HG02852 (cell line): ENCODE results near the gene BAHCC1.

ENCODE experiments used
- ATAC-seq: cut with Tn5 transposase; IDR thresholded peaks from one replicate; pipeline ENCODE4 v1.9.1; 2021; ENCODE audit warnings: mild to moderate bottlenecking, moderate library complexity; ENCODE audit not compliant: unreplicated experiment

BAHCC1 gene

GRCh38 chr17:81396722-81397313 lies 1.6 kb downstream of the BAHCC1 start:
- ATAC-seq: no peak

- ATAC-seq: no peak
Observed at GRCh38 chr17:81397314-81398175, 2.3 kb downstream of the BAHCC1 start.

- ATAC-seq: no peak
Observed at GRCh38 chr17:81398176-81398831, 3.0 kb downstream of the BAHCC1 start.

GRCh38 chr17:81398832-81399411 lies 3.7 kb downstream of the BAHCC1 start:
- ATAC-seq: no peak

- ATAC-seq: no peak
Observed at GRCh38 chr17:81399481-81400153, 4.4 kb downstream of the BAHCC1 start.

GRCh38 chr17:81400154-81400977 lies 5.1 kb downstream of the BAHCC1 start:
- no peak for ATAC-seq

GRCh38 chr17:81400996-81401722 lies 5.9 kb downstream of the BAHCC1 start:
- ATAC-seq: no peak

GRCh38 chr17:81401723-81402529 lies 6.7 kb downstream of the BAHCC1 start:
- no peak for ATAC-seq

- ATAC-seq: no peak
Observed at GRCh38 chr17:81402530-81402941, 7.3 kb downstream of the BAHCC1 start.

- ATAC-seq: no peak
Observed at GRCh38 chr17:81402981-81403467, 7.8 kb downstream of the BAHCC1 start.

- ATAC-seq: no peak
Observed at GRCh38 chr17:81403671-81404534, 8.6 kb downstream of the BAHCC1 start.

- no peak for ATAC-seq
Observed at GRCh38 chr17:81404558-81405165, 9.4 kb downstream of the BAHCC1 start.

GRCh38 chr17:81405411-81405872 lies 10.2 kb downstream of the BAHCC1 start:
- ATAC-seq: no peak

GRCh38 chr17:81406117-81406953 lies 11.1 kb downstream of the BAHCC1 start:
- ATAC-seq: no peak

GRCh38 chr17:81408049-81408448 lies 12.8 kb downstream of the BAHCC1 start:
- no peak for ATAC-seq
